ENCODE measurements around the gene PAPLN.
"Not testable (repeated sequence)": the region's sequence is repeated elsewhere in the genome, so short reads cannot be mapped to it uniquely, and the experiment has no call there.

Gene PAPLN

DNA sequence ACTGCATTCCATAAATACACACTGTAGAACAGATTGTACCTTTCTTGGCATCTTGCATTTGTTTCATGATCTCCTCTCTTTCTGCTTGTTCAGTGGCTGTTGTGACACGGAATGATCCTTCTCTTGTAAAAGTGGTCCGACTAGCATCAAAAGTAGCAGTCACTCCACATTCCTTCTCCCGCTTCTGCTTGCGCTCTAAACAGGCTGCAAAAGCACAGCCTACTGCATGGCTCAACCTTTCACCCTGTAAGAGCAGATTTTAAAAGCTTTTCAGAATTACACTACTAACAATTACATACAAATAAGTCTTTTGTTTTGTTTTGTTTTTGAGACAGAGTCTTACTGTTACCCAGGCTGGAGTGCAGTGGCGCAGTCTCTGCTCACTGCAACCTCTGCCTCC is 49.8 kb downstream of the PAPLN start:
- in situ Hi-C loops (cut with MboI; ENCODE audit: low sequenced_read_pairs): loop anchor here (25.0 kb wide), 1 partner anchor 175 kb away; the partner anchor contains the start of gene NUMB

DNA sequence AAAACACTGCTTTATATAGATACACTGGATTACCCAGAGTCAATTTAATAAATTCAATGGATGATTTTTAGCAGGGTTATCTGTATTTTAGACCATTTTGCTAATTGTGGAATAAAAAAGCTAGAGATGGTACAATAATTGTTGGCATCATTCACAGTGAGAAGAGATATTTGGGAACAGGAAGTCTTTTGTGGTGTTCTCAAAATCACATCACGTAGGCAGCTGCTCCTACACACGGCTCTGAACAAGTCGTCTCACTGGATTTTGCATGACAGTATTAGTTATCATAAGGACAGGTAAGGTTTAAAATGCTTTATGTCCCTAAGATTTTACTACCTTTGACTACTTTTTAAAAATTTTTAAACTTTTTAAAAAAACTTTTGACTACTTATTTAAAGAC is 52.0 kb downstream of the PAPLN start:
- in situ Hi-C loops (cut with MboI; ENCODE audit: low sequenced_read_pairs): loop anchor here (25.0 kb wide), 1 partner anchor 173 kb away; the partner anchor contains the start of gene NUMB

DNA sequence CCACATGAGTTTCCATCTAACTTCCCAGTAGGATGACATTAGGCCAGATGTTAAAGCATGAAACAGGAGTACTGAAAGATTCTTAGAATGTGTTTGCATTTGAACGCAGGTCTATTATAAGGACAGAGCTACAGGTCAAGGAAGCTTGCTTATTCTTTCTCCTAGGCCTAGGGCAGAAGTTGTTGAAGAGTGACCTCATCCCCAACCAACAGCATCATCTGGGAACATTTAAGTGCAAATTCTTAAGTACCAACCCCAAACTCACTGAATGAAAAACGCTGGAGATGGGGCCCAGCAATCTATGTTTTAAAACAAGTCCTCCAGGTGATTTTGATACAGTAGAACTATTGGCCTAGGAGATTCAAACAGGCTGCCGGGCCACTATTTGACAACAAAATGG is 52.4 kb downstream of the PAPLN start:
- in situ Hi-C loops (cut with MboI; ENCODE audit: low sequenced_read_pairs): loop anchor here (25.0 kb wide), 1 partner anchor 173 kb away; the partner anchor contains the start of gene NUMB

DNA sequence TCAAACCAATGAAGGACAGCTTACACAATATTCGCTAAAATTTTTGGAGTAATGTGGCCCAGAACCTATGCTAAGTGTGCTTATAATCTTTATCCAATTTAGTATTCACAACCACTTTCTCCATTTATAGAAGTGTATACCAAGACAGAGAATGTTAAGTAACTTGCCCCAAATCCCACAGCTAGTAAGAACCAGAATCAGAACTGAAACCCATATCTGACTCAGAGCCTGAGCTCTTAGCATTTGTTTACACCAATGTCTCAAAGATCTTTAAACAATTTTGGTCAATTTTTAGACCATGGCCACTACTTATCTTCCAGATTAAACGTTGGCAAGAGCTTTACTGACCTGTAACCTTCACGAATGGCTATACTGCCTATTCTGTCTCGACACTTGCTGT is 53.0 kb downstream of the PAPLN start:
- in situ Hi-C loops (cut with MboI; ENCODE audit: low sequenced_read_pairs): loop anchor here (25.0 kb wide), 1 partner anchor 172 kb away; the partner anchor contains the start of gene NUMB

DNA sequence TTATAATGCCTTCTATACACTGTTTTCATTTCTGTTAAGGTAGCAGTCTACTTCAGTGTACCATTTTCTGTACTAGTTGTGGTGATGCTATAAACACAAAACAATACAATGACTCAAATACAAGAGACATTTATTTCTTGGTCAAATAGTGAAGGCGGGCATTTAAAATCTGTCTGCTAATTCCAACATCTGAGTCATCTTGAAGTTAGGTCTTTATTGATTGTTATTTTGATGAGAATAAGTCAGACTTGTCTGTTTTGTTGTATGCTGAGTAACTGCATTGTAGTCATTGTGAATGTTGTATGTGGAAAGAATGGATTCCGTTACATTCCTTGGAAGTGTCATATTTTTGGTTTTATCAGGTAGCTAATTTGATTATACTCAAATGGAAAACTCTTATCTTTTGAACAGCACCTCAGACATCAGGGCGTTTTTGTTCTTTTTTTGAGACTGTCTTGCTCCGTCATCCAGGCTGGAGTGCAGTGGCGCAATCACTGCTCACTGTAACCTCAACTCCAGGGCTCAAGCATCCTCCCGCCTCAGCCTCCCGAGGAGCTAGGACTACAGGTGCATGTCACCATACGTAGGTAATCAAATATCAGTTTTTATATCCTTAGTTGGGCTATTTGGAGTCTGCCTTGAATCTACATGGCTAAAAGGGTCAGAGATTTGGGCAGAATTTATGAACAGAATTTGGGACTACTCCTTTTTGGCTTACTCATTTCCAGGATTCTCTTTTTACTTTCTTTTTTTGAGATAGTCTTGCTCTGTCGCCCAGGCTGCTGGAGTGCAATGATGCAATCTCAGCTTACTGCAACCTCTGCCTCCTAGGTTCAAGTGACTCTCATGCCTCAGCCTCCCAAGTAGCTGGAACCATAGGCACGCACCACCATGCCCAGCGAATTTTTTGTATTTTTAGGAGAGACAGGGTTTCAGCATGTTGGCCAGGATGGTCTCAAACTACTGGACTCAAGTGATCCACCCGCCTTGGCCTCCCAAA is 56.8 kb downstream of the PAPLN start:
- in situ Hi-C loops (cut with MboI; ENCODE audit: low sequenced_read_pairs): loop anchor here (25.0 kb wide), 1 partner anchor 168 kb away; the partner anchor contains the start of gene NUMB

DNA sequence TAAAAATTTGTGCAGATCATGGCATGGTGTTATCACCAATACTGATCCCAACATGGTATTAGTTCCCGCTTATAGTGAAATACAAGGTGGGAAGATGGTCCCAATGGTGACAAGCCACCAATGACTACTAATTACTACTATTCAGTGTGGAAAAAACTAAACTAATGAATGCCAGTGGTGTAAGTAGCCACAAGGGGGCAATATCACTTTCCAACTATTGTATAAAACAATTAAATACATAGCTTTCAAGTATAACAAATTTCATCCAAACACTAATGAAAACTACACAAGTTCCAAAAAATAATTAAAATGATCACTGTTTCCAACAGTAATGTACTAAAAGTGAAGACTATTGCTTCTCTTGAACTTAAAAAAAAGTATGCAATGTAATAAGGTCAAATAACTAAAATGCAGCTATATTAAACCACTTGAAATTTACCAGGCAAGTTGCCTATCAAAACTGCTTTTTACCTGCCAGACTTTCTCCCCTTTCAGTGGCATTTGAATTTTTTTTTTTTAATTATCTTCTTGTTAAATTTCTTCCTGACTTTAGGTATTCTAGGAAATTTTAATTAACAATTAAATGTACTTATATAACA is 58.0 kb downstream of the PAPLN start:
- in situ Hi-C loops (cut with MboI; ENCODE audit: low sequenced_read_pairs): loop anchor here (25.0 kb wide), 1 partner anchor 167 kb away; the partner anchor contains the start of gene NUMB

DNA sequence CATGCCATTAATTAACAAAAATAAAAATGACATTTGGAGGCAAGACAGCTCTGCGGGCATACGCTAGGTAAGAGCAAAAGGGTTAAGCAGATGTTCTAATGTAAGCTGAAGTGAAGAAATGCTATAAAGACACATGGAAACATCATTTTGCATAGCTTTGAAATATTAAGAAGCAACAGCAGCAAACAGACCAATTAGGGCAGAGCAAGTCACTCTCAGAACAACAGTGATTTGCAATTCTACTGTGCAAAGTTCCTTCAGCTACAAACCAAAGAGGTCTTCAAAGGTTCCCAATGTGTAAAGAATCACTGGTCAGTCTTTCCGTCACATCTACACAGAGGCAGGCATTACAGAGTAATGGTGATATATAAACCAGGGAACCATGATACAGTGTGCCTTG is 68.2 kb downstream of the PAPLN start:
- in situ Hi-C loops (cut with MboI; ENCODE audit: low sequenced_read_pairs): no loop called here

DNA sequence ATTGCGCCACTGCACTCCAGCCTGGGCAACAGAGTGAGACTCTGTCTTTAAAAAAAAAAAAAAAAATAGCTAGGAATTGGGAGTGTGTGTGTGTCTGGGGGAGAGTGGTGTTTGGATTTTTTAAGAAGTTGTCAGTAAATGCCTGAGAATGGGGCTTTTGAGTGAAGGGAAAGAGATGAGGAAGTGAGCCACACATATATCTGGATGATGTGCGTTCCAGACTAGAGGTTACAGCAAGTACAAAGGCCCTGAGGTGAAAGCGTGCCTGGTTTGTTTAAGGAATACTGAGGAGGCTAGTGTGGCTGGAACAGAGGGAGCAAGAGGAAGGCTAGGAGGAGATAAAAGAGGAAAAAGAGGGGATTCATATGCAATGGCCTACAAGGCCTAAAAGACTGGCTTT is 70.0 kb downstream of the PAPLN start:
- in situ Hi-C loops (cut with MboI; ENCODE audit: low sequenced_read_pairs): no loop called here

DNA sequence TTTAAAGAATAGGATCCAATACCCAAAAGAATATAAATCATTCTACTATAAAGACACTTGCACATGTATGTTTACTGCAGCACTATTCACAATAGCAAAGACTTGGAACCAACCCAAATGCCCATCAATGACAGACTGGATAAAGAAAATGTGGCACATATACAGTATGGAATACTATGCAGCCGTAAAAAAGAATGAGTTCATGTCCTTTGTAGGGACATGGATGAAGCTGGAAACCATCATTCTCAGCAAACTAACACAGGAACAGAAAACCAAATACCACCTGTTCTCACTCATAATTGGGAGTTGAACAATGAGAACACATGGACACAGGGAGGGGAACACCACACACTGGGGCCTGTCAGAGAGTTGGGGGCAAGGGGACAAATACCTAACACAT is 71.9 kb downstream of the PAPLN start:
- in situ Hi-C loops (cut with MboI; ENCODE audit: low sequenced_read_pairs): not testable (repeated sequence)

DNA sequence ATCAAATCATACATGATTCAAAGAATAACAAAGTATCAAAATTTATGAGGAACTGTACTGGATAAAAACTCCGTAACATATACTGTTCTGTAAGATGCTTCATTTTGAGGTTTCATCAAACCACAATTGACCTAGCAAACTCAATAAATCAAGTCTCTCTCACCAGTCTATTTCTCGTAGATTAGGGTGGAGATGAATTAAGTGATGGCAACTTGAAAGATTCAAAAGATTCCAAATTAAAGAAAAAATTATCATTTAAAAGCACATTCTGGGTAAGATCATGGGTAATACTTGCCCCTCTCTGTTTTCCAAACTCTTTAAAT is 74.4 kb downstream of the PAPLN start:
- in situ Hi-C loops (cut with MboI; ENCODE audit: low sequenced_read_pairs): no loop called here

DNA sequence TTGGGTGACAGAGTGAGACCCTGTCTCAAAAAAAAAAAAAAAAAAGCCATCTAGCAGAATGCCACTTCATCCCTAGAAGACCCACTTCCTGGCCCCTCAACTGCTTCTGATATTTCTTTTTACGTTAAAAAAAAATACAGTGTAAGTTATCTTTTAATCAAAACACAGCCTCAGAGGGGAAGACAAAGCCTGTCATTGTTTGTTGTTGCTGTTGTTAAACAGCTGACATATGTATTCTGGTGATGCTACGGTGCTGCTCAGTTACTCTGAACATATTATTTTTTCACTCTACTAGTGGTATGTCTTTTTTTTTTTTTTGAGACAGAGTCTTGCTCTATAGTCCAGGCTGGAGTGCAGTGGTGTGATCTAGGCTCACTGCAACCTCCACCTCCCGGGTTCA is 75.4 kb downstream of the PAPLN start:
- in situ Hi-C loops (cut with MboI; ENCODE audit: low sequenced_read_pairs): no loop called here

DNA sequence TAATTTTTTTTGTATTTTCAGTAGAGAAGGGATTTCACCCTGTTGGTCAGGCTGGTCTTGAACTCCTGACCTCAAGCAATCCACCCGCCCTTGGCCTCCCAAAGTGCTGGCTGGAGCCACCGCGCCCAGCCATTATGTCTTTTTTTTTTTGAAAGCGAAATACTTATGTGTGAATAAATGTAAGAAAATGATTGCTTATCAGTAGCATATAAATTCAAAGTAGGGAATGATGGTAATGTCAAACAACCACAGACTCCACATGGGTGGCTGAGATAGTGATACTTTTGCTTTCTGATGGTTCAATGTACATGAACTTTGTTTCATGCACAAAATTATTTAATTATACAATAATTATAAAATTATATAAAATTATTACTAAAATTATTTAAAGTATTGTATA is 75.8 kb downstream of the PAPLN start:
- in situ Hi-C loops (cut with MboI; ENCODE audit: low sequenced_read_pairs): no loop called here

DNA sequence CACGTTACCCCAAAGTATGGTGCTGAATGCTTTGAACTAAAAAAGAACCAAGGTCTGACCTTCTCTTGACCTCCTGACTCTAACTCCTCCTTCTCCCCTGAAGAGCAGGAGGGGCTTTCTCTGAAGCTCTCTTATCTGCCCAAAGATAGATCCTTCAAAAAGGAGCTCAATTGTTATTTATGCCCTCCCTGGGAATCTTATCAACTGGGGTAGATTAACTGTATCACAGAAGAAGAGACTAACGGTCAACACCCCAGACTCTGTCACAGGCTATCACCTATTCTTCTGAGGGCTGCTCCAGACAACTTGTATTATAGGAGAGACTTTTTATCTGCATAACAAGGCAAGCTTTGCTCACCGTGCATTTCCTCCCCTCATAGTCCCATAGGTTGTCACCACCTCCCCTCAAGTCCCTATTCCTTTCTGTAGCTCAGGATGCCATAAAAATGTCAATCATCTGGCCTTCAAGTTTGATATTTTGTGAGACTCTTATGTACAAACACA is 86.6 kb downstream of the PAPLN start:
- in situ Hi-C loops (cut with MboI; ENCODE audit: low sequenced_read_pairs): no loop called here

All from HL-60/S4 treated with retinoic acid at 250 ng/mL for 4 days and 3 days (cell line).